ENCODE measurements around the gene SMYD3.
"Not testable (repeated sequence)": the region's sequence is repeated elsewhere in the genome, so short reads cannot be mapped to it uniquely, and the experiment has no call there.

SMYD3 gene

DNA sequence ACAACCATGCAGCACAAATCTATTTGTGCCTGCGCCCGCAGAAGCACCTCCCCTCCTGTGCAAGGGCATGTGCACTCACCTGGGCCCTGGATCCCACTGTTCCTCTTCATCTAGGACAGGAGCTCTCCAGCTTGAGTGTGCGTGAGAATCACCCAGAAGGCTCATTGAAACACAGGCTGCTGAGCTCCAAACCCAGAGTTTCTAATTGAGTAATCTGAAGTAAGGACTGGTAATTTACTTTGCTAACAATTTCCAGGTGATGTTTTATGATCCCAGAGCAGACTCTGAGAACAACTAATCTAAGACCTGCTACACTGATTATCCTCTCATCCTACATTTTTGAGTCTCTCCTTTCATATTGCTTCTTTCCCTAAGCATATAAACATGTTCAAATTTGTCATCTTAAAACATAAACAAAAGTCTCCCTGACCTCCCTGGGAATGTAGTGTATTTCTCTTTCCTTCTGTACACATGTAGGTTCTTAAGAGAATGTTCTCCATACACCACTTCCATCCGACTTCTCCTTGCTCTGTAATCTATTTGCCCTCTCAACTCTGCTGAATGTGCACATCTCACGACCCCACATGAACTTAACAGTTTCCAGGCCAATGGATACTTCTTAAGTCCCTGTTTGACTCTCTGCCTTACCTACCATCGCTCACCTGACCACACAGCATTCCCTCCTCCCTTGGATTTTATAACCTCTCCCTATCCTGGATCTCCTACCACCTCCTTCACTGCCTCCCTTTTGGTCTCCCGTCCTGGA lies 522.5 kb downstream of the SMYD3 start:
- TF ChIP-seq, protein P1, sequence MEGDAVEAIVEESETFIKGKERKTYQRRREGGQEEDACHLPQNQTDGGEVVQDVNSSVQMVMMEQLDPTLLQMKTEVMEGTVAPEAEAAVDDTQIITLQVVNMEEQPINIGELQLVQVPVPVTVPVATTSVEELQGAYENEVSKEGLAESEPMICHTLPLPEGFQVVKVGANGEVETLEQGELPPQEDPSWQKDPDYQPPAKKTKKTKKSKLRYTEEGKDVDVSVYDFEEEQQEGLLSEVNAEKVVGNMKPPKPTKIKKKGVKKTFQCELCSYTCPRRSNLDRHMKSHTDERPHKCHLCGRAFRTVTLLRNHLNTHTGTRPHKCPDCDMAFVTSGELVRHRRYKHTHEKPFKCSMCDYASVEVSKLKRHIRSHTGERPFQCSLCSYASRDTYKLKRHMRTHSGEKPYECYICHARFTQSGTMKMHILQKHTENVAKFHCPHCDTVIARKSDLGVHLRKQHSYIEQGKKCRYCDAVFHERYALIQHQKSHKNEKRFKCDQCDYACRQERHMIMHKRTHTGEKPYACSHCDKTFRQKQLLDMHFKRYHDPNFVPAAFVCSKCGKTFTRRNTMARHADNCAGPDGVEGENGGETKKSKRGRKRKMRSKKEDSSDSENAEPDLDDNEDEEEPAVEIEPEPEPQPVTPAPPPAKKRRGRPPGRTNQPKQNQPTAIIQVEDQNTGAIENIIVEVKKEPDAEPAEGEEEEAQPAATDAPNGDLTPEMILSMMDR (conservative IDR thresholded peaks at IDR 0.05; ENCODE audit: low read depth, low read length): no peak

DNA sequence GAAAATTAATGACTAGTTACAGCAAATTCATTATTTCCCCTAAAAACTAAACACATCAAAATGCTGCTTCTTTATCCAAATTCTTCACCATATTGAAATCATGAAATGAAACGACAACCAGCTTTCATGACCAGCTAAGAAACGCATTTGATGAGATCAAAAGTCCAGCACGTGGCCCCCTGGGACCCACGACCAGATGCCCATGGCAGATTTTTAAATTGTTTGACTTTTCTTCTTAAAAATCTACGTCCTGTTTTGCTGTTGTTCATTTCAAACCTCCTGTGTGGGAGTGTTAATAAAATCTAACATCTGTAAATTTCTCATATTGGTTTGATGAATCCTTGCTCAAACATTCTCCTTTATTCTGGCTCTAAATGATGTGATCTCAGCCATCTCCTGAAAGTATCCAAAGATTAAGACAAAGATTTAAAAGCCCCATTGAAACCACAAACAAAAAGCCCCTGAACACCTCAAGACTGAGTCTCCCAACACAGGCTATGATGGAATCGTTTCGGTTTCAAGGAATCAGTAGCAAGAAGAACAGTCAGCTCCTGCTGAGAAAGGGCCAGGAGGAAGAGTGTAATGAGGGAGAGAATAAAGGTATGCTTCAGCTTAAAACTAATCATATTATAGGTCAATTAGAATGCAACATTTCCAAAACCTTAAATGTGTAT lies 523.6 kb downstream of the SMYD3 start:
- no peak overlapping the region for H3K4me3 ChIP-seq (ENCODE audit: low read length)
- TF ChIP-seq, protein P1 (conservative IDR thresholded peaks at IDR 0.05; ENCODE audit: low read depth, low read length): no peak
- DNase-seq (ENCODE audit: low read depth): no peak

More for the DNA sequence above, 522.5 kb downstream of the SMYD3 start:
- H3K4me3 ChIP-seq (ENCODE audit: low read length): no peak overlapping the region
- no peak for DNase-seq (ENCODE audit: low read depth)

DNA sequence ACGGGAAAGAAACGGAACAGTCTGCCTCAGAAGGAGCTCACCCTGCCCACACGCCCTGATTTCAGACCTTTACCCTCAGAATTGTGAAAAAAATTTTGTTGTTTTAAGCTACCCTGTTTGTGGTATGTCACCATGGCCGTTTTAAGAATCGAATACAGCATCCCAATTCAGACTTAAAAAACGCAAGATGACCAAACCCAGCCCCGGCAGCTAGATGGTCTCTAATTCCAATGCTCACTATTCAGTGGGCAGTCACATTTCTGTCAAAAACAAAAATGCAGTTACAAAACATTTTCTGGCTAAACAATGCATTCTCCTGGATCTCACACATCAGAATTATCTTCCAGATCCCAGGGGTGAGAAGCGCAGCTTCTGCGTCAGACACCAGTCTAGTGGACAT lies 527.5 kb downstream of the SMYD3 start:
- TF ChIP-seq, protein P1 (conservative IDR thresholded peaks at IDR 0.05; ENCODE audit: low read depth, low read length): no peak
- H3K4me3 ChIP-seq (ENCODE audit: low read length): no peak overlapping the region
- DNase-seq (ENCODE audit: low read depth): no peak

DNA sequence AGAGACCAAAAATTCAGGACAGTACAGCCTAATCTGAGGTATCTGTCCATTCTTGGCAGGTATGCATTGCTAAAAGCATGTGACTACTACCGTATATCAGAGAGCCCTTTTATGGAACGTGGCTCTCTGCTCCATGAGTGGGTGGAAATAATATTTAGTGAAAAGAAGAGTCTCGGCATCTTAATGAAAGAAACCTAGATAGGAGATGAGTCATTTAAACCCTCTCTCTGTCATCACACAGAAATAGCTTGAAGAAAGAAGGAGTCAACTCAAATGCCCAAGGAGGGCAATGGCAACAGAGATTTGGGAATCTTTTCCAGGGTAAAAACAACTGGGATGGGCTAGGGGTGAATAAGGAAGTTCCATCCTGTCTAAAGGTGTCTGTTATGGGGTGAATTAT lies 528.2 kb downstream of the SMYD3 start:
- DNase-seq (ENCODE audit: low read depth): no peak
- TF ChIP-seq, protein P1 (conservative IDR thresholded peaks at IDR 0.05; ENCODE audit: low read depth, low read length): no peak
- H3K4me3 ChIP-seq (ENCODE audit: low read length): no peak overlapping the region

DNA sequence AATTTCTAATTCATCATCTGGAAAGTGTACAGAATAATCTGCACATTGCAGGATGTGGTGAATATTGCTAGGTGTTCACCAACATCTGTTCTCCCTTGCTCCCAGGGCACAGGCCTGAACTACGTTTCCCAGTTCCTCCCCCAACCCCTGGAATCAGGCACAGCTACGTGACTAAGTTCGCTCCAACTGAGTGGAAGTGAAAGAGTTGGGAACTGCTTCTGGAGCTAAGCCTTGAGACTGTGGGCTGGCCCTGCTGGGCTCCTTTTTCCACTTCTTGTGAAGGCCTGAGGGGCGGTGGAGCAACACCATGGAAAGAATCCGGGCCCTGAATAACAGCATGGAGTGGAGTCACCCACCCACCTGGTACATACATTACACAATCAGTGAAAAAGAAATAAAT lies 534.6 kb downstream of the SMYD3 start:
- no peak for DNase-seq (ENCODE audit: low read depth)
- TF ChIP-seq, protein P1 (conservative IDR thresholded peaks at IDR 0.05; ENCODE audit: low read depth, low read length): no peak

DNA sequence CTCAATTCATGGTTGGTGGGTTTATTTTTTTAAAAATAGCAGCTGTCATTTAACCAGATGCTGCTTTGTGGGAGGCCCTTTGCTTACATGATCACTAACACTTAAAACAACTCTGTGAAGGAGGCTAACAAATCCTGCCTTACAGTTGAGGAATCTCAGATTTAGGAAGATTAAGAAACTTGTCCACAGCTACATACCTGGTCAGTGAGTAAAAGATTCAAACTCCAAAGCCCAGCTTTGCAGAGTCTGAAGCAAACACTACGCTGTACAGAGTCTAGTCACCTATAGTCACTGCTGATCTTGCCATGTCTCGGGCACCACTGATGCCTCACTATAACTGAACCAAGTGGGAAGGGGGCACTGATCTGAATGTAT lies 535.4 kb downstream of the SMYD3 start:
- H3K4me3 ChIP-seq (ENCODE audit: low read length): no peak overlapping the region
- DNase-seq (ENCODE audit: low read depth): no peak
- TF ChIP-seq, protein P1 (conservative IDR thresholded peaks at IDR 0.05; ENCODE audit: low read depth, low read length): no peak

More for the DNA sequence above, 534.6 kb downstream of the SMYD3 start:
- no peak overlapping the region for H3K4me3 ChIP-seq (ENCODE audit: low read length)

DNA sequence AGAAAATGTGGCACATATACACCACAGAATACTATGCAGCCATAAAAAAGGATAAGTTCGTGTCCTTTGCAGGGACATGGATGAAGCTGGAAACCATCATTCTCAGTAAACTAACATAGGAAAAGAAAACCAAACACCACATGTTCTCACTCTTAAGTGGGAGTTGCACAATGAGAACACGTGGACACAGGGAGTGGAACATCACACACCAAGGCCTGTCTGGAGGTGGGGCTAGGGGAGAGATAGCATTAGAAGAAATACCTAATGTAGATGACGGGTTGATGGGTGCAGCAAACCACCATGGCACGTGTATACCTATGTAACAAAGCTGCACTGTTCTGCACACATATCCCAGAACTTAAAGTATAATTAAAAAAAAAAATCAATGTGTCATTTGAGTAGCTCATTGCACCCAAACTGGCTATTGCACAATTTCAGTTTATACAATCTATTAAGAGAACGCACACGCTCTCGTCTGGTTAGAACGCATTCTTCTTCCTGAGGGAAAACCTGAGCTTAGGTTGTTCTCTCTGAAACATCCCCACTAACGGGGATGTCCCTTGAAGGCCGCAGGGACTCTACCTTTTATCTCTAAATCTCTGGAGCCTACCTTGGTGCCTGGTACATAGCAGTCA lies 535.9 kb downstream of the SMYD3 start:
- not testable (repeated sequence) for H3K4me3 ChIP-seq (ENCODE audit: low read length)

More for the DNA sequence above, 535.9 kb downstream of the SMYD3 start:
- not testable (repeated sequence) for DNase-seq (ENCODE audit: low read depth)
